ENCODE results near the gene N4BP2. TPM values are rescaled to one million over a fixed set of nuclear protein-coding genes. Genes with fewer than 3 reads are reported as not detected.

The N4BP2 gene
- total and polyA plus RNA-seq, 5 donors: 0.86 to 7.3 (median 6.1) TPM

GRCh38 chr4:40180356-40180755 lies 123.7 kb downstream of the N4BP2 start:
- intact Hi-C loops (cut with DNase I): no loop called here
- Histone ChIP-seq H3K4me3 (ENCODE audit: low read length) (no peak overlapping the region), H3K4me1 (ENCODE audit: control insufficient read depth, insufficient read depth, low read length) (no peaks in the 10 kb centered on the region), H3K27ac (ENCODE audit: low read length) (no peak overlapping the region), H3K27me3 (ENCODE audit: control insufficient read depth, insufficient read depth) (no peaks in the 10 kb centered on the region), H3K9me3 (ENCODE audit: control insufficient read depth, low read length) (no peaks in the 10 kb centered on the region)
- peak in 1 of 2 donors; percentile 46 for ATAC-seq
- 46% methylated on average over 1 of the region's 1 CpG for WGBS
- DNase-seq: no peak

GRCh38 chr4:40182001-40182400 lies 125.4 kb downstream of the N4BP2 start:
- intact Hi-C loops (cut with DNase I): no loop called here
- ATAC-seq (no peak), DNase-seq (no peak)
- WGBS: 82% methylated on average over 4 of the region's 4 CpGs
- no peak overlapping the region for H3K4me3 ChIP-seq (ENCODE audit: low read length)
- H3K4me1 ChIP-seq (ENCODE audit: control insufficient read depth, insufficient read depth, low read length): no peaks in the 10 kb centered on the region
- H3K27me3 ChIP-seq (ENCODE audit: control insufficient read depth, insufficient read depth): no peaks in the 10 kb centered on the region
- no peak overlapping the region for H3K27ac ChIP-seq (ENCODE audit: low read length)
- H3K9me3 ChIP-seq (ENCODE audit: control insufficient read depth, low read length): no peaks in the 10 kb centered on the region

GRCh38 chr4:40182954-40183353 lies 126.3 kb downstream of the N4BP2 start:
- Histone ChIP-seq H3K27me3 (ENCODE audit: control insufficient read depth, insufficient read depth) (no peaks in the 10 kb centered on the region), H3K4me3 (ENCODE audit: low read length) (no peak overlapping the region), H3K4me1 (ENCODE audit: control insufficient read depth, insufficient read depth, low read length) (no peaks in the 10 kb centered on the region), H3K9me3 (ENCODE audit: control insufficient read depth, low read length) (no peaks in the 10 kb centered on the region), H3K27ac (ENCODE audit: low read length) (no peak overlapping the region)
- WGBS: 92% methylated on average over 3 of the region's 3 CpGs
- ATAC-seq (no peak), DNase-seq (no peak)
- intact Hi-C loops (cut with DNase I): no loop called here

- Histone ChIP-seq H3K9me3 (ENCODE audit: control insufficient read depth, low read length) (no peaks in the 10 kb centered on the region), H3K27me3 (ENCODE audit: control insufficient read depth, insufficient read depth) (no peaks in the 10 kb centered on the region), H3K4me3 (ENCODE audit: low read length) (no peak overlapping the region), H3K27ac (ENCODE audit: low read length) (no peak overlapping the region), H3K4me1 (ENCODE audit: control insufficient read depth, insufficient read depth, low read length) (no peaks in the 10 kb centered on the region)
- intact Hi-C loops (cut with DNase I): no loop called here
- WGBS: 90% methylated on average over 12 of the region's 12 CpGs
- no peak for ATAC-seq
- DNase-seq: no peak
These were observed 127.2 kb downstream of the N4BP2 start for GRCh38 chr4:40183615-40184411.

- Histone ChIP-seq H3K27ac (ENCODE audit: low read length) (no peak overlapping the region), H3K4me1 (ENCODE audit: control insufficient read depth, insufficient read depth, low read length) (no peaks in the 10 kb centered on the region), H3K27me3 (ENCODE audit: control insufficient read depth, insufficient read depth) (no peaks in the 10 kb centered on the region), H3K4me3 (ENCODE audit: low read length) (no peak overlapping the region), H3K9me3 (ENCODE audit: control insufficient read depth, low read length) (no peaks in the 10 kb centered on the region)
- WGBS: 86% methylated on average over 5 of the region's 5 CpGs
- intact Hi-C loops (cut with DNase I): no loop called here
- no peak for DNase-seq
- ATAC-seq: no peak
These were observed 129.4 kb downstream of the N4BP2 start for GRCh38 chr4:40185830-40186664.

- ATAC-seq (no peak), DNase-seq (no peak)
- no peaks in the 10 kb centered on the region for H3K9me3 ChIP-seq (ENCODE audit: control insufficient read depth, low read length)
- no peak overlapping the region for H3K27ac ChIP-seq (ENCODE audit: low read length)
- no peaks in the 10 kb centered on the region for H3K27me3 ChIP-seq (ENCODE audit: control insufficient read depth, insufficient read depth)
- 89% methylated on average over 1 of the region's 1 CpG for WGBS
- H3K4me3 ChIP-seq (ENCODE audit: low read length): no peak overlapping the region
- intact Hi-C loops (cut with DNase I): no loop called here
- H3K4me1 ChIP-seq (ENCODE audit: control insufficient read depth, insufficient read depth, low read length): no peaks in the 10 kb centered on the region
These were observed 130.0 kb downstream of the N4BP2 start for GRCh38 chr4:40186665-40187014.

- Histone ChIP-seq H3K4me3 (ENCODE audit: low read length) (no peak overlapping the region), H3K27me3 (ENCODE audit: control insufficient read depth, insufficient read depth) (no peaks in the 10 kb centered on the region), H3K9me3 (ENCODE audit: control insufficient read depth, low read length) (no peaks in the 10 kb centered on the region), H3K4me1 (ENCODE audit: control insufficient read depth, insufficient read depth, low read length) (no peaks in the 10 kb centered on the region), H3K27ac (ENCODE audit: low read length) (no peak overlapping the region)
- 91% methylated on average over 4 of the region's 4 CpGs for WGBS
- DNase-seq (no peak), ATAC-seq (no peak)
- intact Hi-C loops (cut with DNase I): no loop called here
These were observed 130.8 kb downstream of the N4BP2 start for GRCh38 chr4:40187386-40187906.

- DNase-seq (no peak), ATAC-seq (no peak)
- H3K27ac ChIP-seq (ENCODE audit: low read length): no peak overlapping the region
- H3K4me1 ChIP-seq (ENCODE audit: control insufficient read depth, insufficient read depth, low read length): no peaks in the 10 kb centered on the region
- H3K4me3 ChIP-seq (ENCODE audit: low read length): no peak overlapping the region
- H3K9me3 ChIP-seq (ENCODE audit: control insufficient read depth, low read length): no peaks in the 10 kb centered on the region
- WGBS: 49% methylated on average over 5 of the region's 5 CpGs
- H3K27me3 ChIP-seq (ENCODE audit: control insufficient read depth, insufficient read depth): no peaks in the 10 kb centered on the region
- intact Hi-C loops (cut with DNase I): no loop called here
These were observed 133.4 kb downstream of the N4BP2 start for GRCh38 chr4:40190019-40190418.

GRCh38 chr4:40190465-40190864 lies 133.8 kb downstream of the N4BP2 start:
- 81% methylated on average over 5 of the region's 5 CpGs for WGBS
- no peak for ATAC-seq
- intact Hi-C loops (cut with DNase I): no loop called here

GRCh38 chr4:40190880-40191815 lies 134.5 kb downstream of the N4BP2 start:
- Histone ChIP-seq H3K4me1 (ENCODE audit: control insufficient read depth, insufficient read depth, low read length) (no peaks in the 10 kb centered on the region), H3K27me3 (ENCODE audit: control insufficient read depth, insufficient read depth) (no peaks in the 10 kb centered on the region), H3K27ac (ENCODE audit: low read length) (no peak overlapping the region), H3K9me3 (ENCODE audit: control insufficient read depth, low read length) (no peaks in the 10 kb centered on the region), H3K4me3 (ENCODE audit: low read length) (no peak overlapping the region)
- intact Hi-C loops (cut with DNase I): no loop called here
- 67% methylated on average over 14 of the region's 14 CpGs for WGBS
- ATAC-seq (no peak), DNase-seq (no peak)

More at GRCh38 chr4:40190465-40190864, 133.8 kb downstream of the N4BP2 start:
- Histone ChIP-seq H3K27me3 (ENCODE audit: control insufficient read depth, insufficient read depth) (no peaks in the 10 kb centered on the region), H3K9me3 (ENCODE audit: control insufficient read depth, low read length) (no peaks in the 10 kb centered on the region), H3K4me3 (ENCODE audit: low read length) (no peak overlapping the region), H3K27ac (ENCODE audit: low read length) (no peak overlapping the region), H3K4me1 (ENCODE audit: control insufficient read depth, insufficient read depth, low read length) (no peaks in the 10 kb centered on the region)
- DNase-seq: no peak

Measured in right cardiac atrium (tissue), 5 donors.